ENCODE measurements around the gene GFOD1. TPM values are rescaled to one million over a fixed set of nuclear protein-coding genes. Genes with fewer than 3 reads are reported as not detected.

The GFOD1 gene
- total and polyA plus RNA-seq, 10 of the 15 experiments (the other 5 are each of a cell fraction or from before 2014, with no cell fraction given) = 6.5 to 41.4 (median 16.0) TPM

DNA sequence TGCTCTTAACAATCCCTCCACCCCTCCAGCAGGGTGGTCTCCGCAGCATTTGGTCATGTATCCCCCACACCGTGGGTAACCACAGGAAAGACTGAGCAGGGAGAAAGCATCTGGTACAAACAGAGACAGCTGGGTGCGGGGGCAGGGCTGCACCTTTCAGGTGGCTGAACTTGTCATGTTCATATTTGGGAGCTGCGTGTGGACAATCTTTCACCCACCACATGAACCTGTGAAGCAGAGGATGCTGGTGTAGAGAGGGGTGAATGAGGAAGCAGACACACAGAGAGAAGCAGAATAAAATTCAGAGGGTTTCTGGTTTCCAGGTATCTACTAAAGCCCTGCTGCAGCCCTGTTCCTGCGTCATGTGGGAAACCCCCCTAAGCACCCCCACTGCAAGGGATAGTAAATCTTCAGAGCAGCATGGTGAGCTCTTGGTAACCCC lies 8.9 kb downstream of the GFOD1 start:
- ChIA-PET RAD21 (ENCODE audit: unreplicated experiment) (interaction anchor here (0.9 to 11.8 kb wide), 12 partner anchors 8 to 143 kb away, joined by 3 to 193 read pairs (median 4); partner anchors contain the start of genes GFOD1 and SIRT5), SMC1A (ENCODE audit: uncharacterized antibody, unreplicated experiment) (interaction anchor here (0.6 to 10.5 kb wide), 15 partner anchors 9 to 215 kb away, joined by 3 to 181 read pairs (median 5); no protein-coding TSS in a partner anchor), CTCF (interaction anchor here (0.9 to 2.4 kb wide), 10 partner anchors 8 to 96 kb away, joined by 3 to 9 read pairs (median 4); partner anchors contain the start of genes GFOD1 and SIRT5), POLR2A (interaction anchor here (0.6 to 3.9 kb wide), 6 partner anchors 9 to 61 kb away, joined by 3 to 24 read pairs (median 4); partner anchors contain the start of gene GFOD1)
- H3K27me3 ChIP-seq (replicated peaks in 1 of 2; ENCODE audit: control insufficient read depth in 2 of 2, insufficient read depth in 2 of 2, low read length in 1 of 2) = no peaks in the 10 kb centered on the region
- FAIRE-seq (peak; percentile 23), DNase-seq (ENCODE audit: low read depth, low spot score) (no peak), ATAC-seq (peak; percentile 56)
- H3K4me3 ChIP-seq = 0 out of 2 replicates have a peak overlapping the region, but pooled peaks have one; percentile 1
- peak overlapping the region; percentile 29; the same call in 1 of the 2 replicates for H3K9ac ChIP-seq (ENCODE audit: control insufficient read depth, insufficient read depth, low read length)
- in situ Hi-C loops (cut with MboI) (no loop called here), intact Hi-C loops (cut with micrococcal nuclease; ENCODE audit: unreplicated experiment) (no loop called here)
- peak overlapping the region; percentile 17; the same call in 1 of the 2 replicates for H2AFZ ChIP-seq (ENCODE audit: control insufficient read depth, low read depth, low read length)
- no TSS peak for BruUV-seq (replicated peaks)
- peaks cover 80% of the 10 kb centered on the region for H3K79me2 ChIP-seq (ENCODE audit: control insufficient read depth, insufficient read depth, low read length)
- 55% methylated on average over 5 of the region's 5 CpGs for WGBS (ENCODE audit: insufficient coverage, insufficient replicate concordance, low lambda C conversion rate, missing lambda C conversion rate)
- H4K20me1 ChIP-seq (ENCODE audit: control insufficient read depth, insufficient read depth) = no peaks in the 10 kb centered on the region
- peak; percentile 27; the same call in 1 of the 2 replicates for TF ChIP-seq EED (IDR thresholded peaks at IDR 0.05; ENCODE audit: low read depth)
- peak; percentile 38; the same call in 1 of the 2 replicates for TF ChIP-seq TCF3 (IDR thresholded peaks at IDR 0.05; ENCODE audit: borderline replicate concordance, insufficient read depth, low read depth, low read length)
- TF ChIP-seq ETV6 (conservative IDR thresholded peaks at IDR 0.05 in 1 of 2, IDR thresholded peaks at IDR 0.05 in 1 of 2; ENCODE audit: borderline replicate concordance in 1 of 2, low read depth in 1 of 2) = no peak
- TF ChIP-seq RUNX3 (IDR thresholded peaks at IDR 0.05; ENCODE audit: low read length) = peak; percentile 71
- TF ChIP-seq YBX1 (IDR thresholded peaks at IDR 0.05) = no peak
- TF ChIP-seq CHD1 (IDR thresholded peaks at IDR 0.05; ENCODE audit: low read depth, low read length) = no peak
- no peak for TF ChIP-seq WRNIP1 (IDR thresholded peaks at IDR 0.05; ENCODE audit: borderline replicate concordance, low read depth, low read length)
- TF ChIP-seq, protein P1, sequence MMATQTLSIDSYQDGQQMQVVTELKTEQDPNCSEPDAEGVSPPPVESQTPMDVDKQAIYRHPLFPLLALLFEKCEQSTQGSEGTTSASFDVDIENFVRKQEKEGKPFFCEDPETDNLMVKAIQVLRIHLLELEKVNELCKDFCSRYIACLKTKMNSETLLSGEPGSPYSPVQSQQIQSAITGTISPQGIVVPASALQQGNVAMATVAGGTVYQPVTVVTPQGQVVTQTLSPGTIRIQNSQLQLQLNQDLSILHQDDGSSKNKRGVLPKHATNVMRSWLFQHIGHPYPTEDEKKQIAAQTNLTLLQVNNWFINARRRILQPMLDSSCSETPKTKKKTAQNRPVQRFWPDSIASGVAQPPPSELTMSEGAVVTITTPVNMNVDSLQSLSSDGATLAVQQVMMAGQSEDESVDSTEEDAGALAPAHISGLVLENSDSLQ (IDR thresholded peaks at IDR 0.05) = no peak
- TF ChIP-seq, protein P2, sequence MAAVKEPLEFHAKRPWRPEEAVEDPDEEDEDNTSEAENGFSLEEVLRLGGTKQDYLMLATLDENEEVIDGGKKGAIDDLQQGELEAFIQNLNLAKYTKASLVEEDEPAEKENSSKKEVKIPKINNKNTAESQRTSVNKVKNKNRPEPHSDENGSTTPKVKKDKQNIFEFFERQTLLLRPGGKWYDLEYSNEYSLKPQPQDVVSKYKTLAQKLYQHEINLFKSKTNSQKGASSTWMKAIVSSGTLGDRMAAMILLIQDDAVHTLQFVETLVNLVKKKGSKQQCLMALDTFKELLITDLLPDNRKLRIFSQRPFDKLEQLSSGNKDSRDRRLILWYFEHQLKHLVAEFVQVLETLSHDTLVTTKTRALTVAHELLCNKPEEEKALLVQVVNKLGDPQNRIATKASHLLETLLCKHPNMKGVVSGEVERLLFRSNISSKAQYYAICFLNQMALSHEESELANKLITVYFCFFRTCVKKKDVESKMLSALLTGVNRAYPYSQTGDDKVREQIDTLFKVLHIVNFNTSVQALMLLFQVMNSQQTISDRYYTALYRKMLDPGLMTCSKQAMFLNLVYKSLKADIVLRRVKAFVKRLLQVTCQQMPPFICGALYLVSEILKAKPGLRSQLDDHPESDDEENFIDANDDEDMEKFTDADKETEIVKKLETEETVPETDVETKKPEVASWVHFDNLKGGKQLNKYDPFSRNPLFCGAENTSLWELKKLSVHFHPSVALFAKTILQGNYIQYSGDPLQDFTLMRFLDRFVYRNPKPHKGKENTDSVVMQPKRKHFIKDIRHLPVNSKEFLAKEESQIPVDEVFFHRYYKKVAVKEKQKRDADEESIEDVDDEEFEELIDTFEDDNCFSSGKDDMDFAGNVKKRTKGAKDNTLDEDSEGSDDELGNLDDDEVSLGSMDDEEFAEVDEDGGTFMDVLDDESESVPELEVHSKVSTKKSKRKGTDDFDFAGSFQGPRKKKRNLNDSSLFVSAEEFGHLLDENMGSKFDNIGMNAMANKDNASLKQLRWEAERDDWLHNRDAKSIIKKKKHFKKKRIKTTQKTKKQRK (IDR thresholded peaks at IDR 0.05; ENCODE audit: low read depth, low read length) = no peak
- no peak for TF ChIP-seq RAD21 (IDR thresholded peaks at IDR 0.05; ENCODE audit: insufficient read depth, low read depth, low read length)
- no peak for TF ChIP-seq SMAD5 (IDR thresholded peaks at IDR 0.05; ENCODE audit: low read depth)
- TF ChIP-seq CREM (IDR thresholded peaks at IDR 0.05; ENCODE audit: low read depth) = peak; percentile 27; the same call in 1 of the 2 replicates
- TF ChIP-seq TCF12 (IDR thresholded peaks at IDR 0.05; ENCODE audit: low read depth, low read length) = peak; percentile 85
- peak in 1 of 2 experiments; percentile 19; a peak in 1 of 3 replicates for TF ChIP-seq EGR1 (IDR thresholded peaks at IDR 0.05; ENCODE audit: borderline replicate concordance in 1 of 2, low read depth in 2 of 2, low read length in 2 of 2)
- 0 out of 2 replicates have a peak, but pooled peaks have one; percentile 25 for TF ChIP-seq IKZF1 (conservative IDR thresholded peaks at IDR 0.05)
- H3K9me3 ChIP-seq (replicated peaks; ENCODE audit: control insufficient read depth, insufficient read depth, low read length) = peaks cover 5% of the 10 kb centered on the region; the same call in 2 of the 3 replicates
- H3K4me1 ChIP-seq (ENCODE audit: control insufficient read depth, insufficient read depth, low read length) = peaks cover 48% of the 10 kb centered on the region
- H3K36me3 ChIP-seq (ENCODE audit: control insufficient read depth in 2 of 2, insufficient read depth in 2 of 2, low read length in 1 of 2) = peaks cover 9 to 22% of the 10 kb centered on the region in 2 experiments
- H3K4me2 ChIP-seq (ENCODE audit: control insufficient read depth, insufficient read depth) = peak overlapping the region; percentile 76
- H3K27ac ChIP-seq (ENCODE audit: control insufficient read depth, insufficient read depth) = peak overlapping the region; percentile 63

Data from GM12878 (cell line).